ENCODE results near the gene RIIAD1.
A peak's percentile ranks its signal among the peaks of the same experiment; 100 is the strongest.
"Not testable (repeated sequence)": the region's sequence is repeated elsewhere in the genome, so short reads cannot be mapped to it uniquely, and the experiment has no call there.

Gene RIIAD1

DNA sequence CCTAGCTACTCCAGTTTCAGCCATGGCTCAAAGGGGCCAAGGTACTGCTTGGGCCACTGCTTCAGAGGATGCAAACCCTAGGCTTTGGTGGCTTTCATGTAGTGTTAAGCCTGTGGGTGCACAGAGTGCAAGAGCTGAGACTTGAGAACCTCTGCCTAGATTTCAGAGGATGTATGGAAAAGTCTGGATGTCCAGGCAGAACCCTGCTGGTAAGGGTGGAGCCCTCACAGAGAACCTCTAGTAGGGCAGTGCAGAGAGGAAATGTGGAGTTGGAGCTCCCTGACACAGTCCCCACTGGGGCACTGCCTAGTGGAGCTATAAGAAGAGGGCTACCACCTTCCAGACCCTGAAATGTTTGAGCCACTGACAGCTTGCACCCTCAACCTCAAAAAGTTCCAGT lies 16.2 kb downstream of the RIIAD1 start:
- no peak for DNase-seq

DNA sequence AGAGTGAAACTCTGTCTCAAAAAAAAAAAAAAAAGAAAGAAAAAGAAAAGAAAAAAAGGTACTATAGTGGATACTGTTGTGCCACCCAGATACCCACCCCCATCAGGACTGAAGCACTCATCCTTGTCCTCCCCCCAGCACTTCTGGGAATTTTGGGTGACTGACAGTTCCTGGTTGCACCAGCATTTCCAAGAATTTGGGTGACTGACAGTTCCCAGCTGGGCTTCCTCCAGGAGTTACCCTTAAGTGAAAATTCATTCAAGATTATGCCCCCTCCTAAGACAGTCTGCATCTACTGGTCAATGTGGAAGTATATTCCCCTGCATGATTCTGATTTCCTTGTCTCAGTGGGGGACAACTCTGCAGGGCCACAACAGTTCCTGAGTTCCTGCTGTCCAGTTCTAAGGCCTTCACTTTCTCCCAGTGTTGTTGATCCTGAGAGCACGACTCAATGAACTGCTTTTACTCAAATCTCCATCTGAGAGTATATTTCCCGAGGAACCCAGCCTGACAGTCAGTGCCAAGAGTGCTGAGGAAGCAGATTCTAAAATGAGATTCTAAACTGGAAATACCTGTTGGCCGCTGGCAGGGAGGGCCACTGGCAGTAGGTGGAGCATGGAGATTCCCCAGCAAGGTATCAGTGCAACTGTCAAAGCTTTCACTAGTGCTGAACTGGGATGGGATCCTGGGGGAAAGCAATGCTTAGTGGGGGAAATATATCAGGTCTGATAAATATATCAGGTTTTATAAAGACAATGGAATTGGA lies 18.5 kb downstream of the RIIAD1 start:
- no peak for DNase-seq

- no peak for DNase-seq
These were observed 20.2 kb downstream of the RIIAD1 start for GRCh38 chr1:151741516-151741915.

DNA sequence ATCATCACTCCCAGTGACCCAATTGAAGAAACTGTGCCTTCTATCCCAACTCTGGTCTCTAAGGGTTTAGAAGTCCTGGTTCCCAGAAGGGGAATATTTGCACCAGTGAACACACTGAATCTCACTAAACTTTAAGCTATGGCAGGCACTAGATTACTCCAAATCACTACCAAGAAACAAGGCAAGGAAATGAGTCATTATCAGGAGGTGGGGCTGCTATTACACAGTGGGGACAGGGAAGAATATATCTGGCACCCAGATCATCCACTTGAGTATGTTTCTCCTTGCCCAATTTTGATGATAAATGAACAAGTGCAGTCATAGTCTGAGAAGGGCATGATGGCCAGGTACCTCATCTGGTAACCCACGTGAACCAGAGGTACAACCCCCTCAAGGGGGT lies 35.0 kb downstream of the RIIAD1 start:
- no peak for DNase-seq

- DNase-seq = no peak
These were observed 37.9 kb downstream of the RIIAD1 start for GRCh38 chr1:151759241-151759640.

GRCh38 chr1:151760597-151761385 lies 39.5 kb downstream of the RIIAD1 start:
- no peak for DNase-seq

DNA sequence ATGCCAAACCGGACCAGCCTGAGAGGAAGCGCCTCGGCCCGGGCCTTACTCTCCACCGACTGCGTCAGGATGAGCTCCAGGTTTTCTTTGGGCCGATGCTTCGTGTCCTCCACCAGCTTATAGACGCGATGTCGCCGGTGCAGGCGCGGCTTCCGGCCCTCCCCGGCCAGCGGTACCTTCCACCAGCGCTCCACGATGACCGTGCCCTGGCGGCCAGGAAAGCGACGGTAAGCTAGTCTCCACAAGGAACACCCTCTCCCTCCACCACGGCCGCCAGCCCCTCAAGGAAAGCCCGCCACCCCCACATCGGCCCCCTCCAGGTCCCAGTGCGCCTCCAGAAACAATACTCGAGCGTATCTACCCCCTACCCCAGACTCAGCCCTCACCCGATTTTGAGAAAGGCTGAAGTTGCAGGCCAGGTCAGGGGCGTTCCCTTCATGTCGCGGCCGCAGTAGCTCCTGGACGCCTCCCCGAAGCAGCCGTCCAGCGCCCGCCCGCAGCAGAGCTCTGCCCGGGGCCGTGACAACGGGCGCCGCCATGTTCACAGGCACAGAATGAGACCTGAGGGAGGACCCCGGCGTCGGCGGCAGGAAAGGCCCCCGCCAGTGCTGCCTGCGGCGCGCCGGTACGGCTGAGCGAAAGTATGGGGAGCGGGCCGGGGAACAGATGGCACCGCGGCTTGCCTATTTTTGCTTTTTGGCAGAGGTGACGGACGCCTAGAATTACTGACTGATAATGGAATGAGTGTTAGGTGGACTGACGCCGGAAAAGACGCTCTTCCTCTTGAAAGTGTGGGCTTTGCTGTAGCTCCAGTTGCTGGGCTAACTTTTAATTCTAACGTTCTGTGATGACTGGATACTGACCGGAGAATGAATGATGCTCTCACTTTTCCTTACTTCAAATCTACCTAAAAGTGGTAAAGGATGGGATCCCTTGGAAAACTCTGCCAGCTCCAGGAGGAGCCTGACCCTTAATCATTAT lies 41.9 kb downstream of the RIIAD1 start, which contains the start of gene MRPL9:
Gene MRPL9 (minus strand): TSS at position 556 of the 981 bp plus-strand sequence. CDS start 17 bp downstream, at position 539.
- DNase-seq = peak; percentile 61

DNA sequence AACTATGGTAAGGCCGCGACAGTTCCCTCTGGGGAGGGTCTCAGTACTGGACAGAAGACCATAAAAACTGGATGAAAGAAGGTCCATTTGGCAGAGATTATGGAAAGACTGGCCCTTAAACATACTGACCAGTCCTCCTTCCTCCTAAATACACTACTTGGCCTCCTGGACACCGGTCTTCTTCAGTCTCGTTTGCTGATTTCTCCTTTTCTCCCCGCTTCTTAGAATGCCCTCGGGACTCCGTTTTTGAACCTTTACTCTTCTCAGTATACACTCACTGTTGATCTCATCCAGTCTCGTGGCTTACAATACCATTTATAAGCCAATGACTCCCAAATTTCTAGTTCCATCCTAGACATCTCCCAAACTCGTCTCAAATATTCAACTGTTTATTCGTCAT lies 42.7 kb downstream of the RIIAD1 start:
- DNase-seq = no peak

DNA sequence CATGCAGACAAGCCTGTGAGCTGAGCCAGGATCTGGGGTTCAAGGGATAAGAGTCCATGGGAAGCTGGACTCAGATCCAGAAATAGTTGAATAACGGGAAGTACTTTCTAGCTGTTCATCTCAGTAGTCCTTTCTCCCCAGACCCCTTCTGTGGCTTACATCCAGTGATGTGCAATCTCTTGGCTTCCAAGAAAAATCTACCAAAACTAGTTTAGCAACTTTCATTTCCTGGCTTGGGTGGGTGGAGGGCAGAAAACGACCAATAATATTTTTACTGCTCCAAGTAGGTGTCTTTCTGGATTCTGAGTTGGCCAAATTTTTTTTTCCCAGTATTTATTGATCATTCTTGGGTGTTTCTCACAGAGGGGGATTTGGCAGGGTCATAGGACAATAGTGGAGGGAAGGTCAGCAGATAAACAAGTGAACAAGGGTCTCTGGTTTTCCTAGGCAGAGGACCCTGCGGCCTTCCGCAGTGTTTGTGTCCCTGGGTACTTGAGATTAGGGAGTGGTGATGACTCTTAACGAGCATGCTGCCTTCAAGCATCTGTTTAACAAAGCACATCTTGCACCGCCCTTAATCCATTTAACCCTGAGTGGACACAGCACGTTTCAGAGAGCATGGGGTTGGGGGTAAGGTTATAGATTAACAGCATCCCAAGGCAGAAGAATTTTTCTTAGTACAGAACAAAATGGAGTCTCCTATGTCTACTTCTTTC lies 47.2 kb downstream of the RIIAD1 start:
- not testable (repeated sequence) for DNase-seq

- not testable (repeated sequence) for DNase-seq
These were observed 47.9 kb downstream of the RIIAD1 start for GRCh38 chr1:151769270-151769669.

- DNase-seq = no peak
These were observed 52.4 kb downstream of the RIIAD1 start for GRCh38 chr1:151773702-151774101.

GRCh38 chr1:151774256-151774922 lies 53.1 kb downstream of the RIIAD1 start:
- no peak for DNase-seq

DNA sequence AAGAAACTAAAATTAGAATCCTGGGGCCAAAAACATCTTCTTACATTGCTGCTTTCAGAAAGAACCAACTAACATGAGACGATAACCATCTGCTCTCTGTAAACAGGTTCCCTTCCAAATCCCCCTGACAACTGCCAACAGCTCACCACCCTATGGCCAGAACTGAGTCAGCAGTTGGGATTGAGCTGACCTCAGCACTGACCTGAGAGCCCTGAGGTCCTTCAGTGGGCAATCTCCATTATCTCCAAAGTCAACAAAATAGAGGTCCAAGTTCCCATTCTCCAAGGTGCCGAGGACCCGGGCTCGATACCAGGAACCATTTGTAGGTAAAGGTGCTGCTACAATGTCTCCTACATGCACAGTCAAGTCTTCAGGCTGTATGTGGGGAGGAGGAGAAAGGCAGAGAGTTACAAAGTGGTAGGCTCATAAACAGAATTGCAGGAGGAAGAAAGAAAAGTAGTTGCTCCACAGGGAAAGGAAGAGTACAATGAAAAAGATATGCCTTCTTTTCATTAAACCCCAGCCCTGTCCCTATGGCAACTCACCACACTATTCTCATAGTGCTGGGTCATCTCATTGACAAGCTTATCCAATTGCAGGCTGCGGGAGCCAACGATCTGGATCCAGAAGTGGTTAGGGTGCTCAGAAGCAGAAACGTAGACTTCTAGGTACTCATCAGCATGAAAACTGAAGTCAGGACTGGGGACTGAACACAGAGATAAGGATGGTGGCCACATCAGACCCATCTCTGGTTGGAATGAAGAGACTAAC lies 54.8 kb downstream of the RIIAD1 start:
- no peak for DNase-seq

- DNase-seq = no peak
These were observed 55.3 kb downstream of the RIIAD1 start for GRCh38 chr1:151776665-151777062.

DNA sequence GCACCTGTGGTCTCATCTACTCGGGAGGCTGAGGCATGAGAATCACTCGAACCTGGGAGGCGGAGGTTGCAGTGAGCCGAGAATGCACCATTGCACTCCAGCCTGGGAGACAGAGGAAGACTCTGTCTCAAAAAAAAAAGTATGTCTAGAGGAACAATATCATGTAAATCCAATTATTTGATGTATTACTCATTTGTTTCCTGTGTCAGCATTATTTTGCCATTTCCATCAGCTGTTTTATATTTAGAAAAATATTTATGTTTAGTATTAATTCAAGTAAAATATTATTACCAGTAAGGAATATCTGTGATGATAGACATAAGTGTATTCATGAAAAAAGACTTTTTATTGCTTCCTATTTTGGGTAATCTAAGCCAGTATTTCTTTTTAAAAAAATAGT lies 56.0 kb downstream of the RIIAD1 start:
- DNase-seq = no peak
